HepG2 (cell line): ENCODE results near the gene EARS2. TPM values are rescaled to one million over a fixed set of nuclear protein-coding genes. Genes with fewer than 3 reads are reported as not detected.

ENCODE experiments used
- AKAP8 ChIP-seq: sonication (generic); formaldehyde crosslinking; IDR thresholded peaks from 2 replicates; pipeline ENCODE4 v1.5.1; 2020; ENCODE audit warnings: mild to moderate bottlenecking, missing genetic modification reagents
- ASH2L ChIP-seq: fragments of 300-600, 200-600 bp; sonication (generic); IDR thresholded peaks from 2 replicates; pipeline ENCODE4 v1.7.0; 2017; ENCODE audit warnings: low read depth, mild to moderate bottlenecking, moderate library complexity, mixed read lengths, low read length; ENCODE audit not compliant: insufficient read length
- CSRNP1 ChIP-seq: sonication (generic); formaldehyde crosslinking; IDR thresholded peaks from 2 replicates; pipeline ENCODE4 v1.8.1; 2023; ENCODE audit warnings: mild to moderate bottlenecking, missing genetic modification reagents
- DBP ChIP-seq: sonication (generic); formaldehyde crosslinking; IDR thresholded peaks from 2 replicates; pipeline ENCODE4 v1.4.0; 2020; ENCODE audit warnings: missing genetic modification reagents; ENCODE audit errors: not compliant biosample characterization
- DZIP1 ChIP-seq: sonication (generic); formaldehyde crosslinking; IDR thresholded peaks from 2 replicates; pipeline ENCODE4 v1.5.0; 2020; ENCODE audit warnings: mild to moderate bottlenecking, missing genetic modification reagents
- HOXA7 ChIP-seq: sonication (generic); formaldehyde crosslinking; IDR thresholded peaks from 2 replicates; pipeline ENCODE4 v1.8.1; 2022; ENCODE audit warnings: mild to moderate bottlenecking, missing genetic modification reagents, moderate library complexity
- JUND ChIP-seq: sonication (generic); formaldehyde crosslinking; IDR thresholded peaks from 2 replicates; pipeline ENCODE4 v1.8.0; 2022; ENCODE audit warnings: mild to moderate bottlenecking, missing genetic modification reagents
- KDM1A ChIP-seq: IDR thresholded peaks from 2 replicates; pipeline ENCODE4 v1.6.1; 2016; ENCODE audit warnings: missing compliant biosample characterization
- KDM2A ChIP-seq: sonication (generic); formaldehyde crosslinking; IDR thresholded peaks from 2 replicates; pipeline ENCODE4 v1.4.0; 2020; ENCODE audit warnings: low read depth, missing genetic modification reagents, borderline replicate concordance
- KDM5A ChIP-seq: fragments of 200-600 bp; sonication (generic); IDR thresholded peaks from 2 replicates; pipeline ENCODE4 v1.7.0; 2018; ENCODE audit warnings: antibody characterized with exemption, mild to moderate bottlenecking, low read length, borderline replicate concordance
- KLF13 ChIP-seq: sonication (generic); formaldehyde crosslinking; IDR thresholded peaks from 2 replicates; pipeline ENCODE4 v1.4.0; 2020; ENCODE audit warnings: mild to moderate bottlenecking, missing genetic modification reagents
- MAF1 ChIP-seq: sonication (generic); formaldehyde crosslinking; IDR thresholded peaks from 2 replicates; pipeline ENCODE4 v1.5.0; 2020; ENCODE audit warnings: missing genetic modification reagents, borderline replicate concordance
- NCOA2 ChIP-seq: sonication (generic); formaldehyde crosslinking; IDR thresholded peaks from 2 replicates; pipeline ENCODE4 v1.8.0; 2022; ENCODE audit warnings: inconsistent platforms
- NFE2L1 ChIP-seq: sonication (generic); formaldehyde crosslinking; IDR thresholded peaks from 2 replicates; pipeline ENCODE4 v1.4.0; 2020; ENCODE audit warnings: missing genetic modification reagents, mild to moderate bottlenecking, borderline replicate concordance
- NR0B2 ChIP-seq: sonication (generic); formaldehyde crosslinking; IDR thresholded peaks from 2 replicates; pipeline ENCODE4 v1.4.0; 2020; ENCODE audit warnings: mild to moderate bottlenecking, missing genetic modification reagents
- NR2F6 ChIP-seq, 2 experiments: IDR thresholded peaks; 2 replicates each; pipeline ENCODE4 v1.6.1; 2016; ENCODE audit warnings: antibody characterized with exemption in 1 of 2, mild to moderate bottlenecking in 1 of 2
- TBP ChIP-seq: sonication (generic); formaldehyde crosslinking; IDR thresholded peaks from 2 replicates; pipeline ENCODE4 v1.5.0; 2020; ENCODE audit warnings: missing genetic modification reagents
- TEAD2 ChIP-seq: sonication (generic); formaldehyde crosslinking; IDR thresholded peaks from 2 replicates; pipeline ENCODE4 v1.9.0; 2021; ENCODE audit warnings: missing genetic modification reagents
- WIZ ChIP-seq: sonication (generic); formaldehyde crosslinking; IDR thresholded peaks from 2 replicates; pipeline ENCODE4 v1.5.1; 2020; ENCODE audit warnings: mild to moderate bottlenecking, missing genetic modification reagents
- XBP1 ChIP-seq: sonication (generic); formaldehyde crosslinking; IDR thresholded peaks from 2 replicates; pipeline ENCODE4 v1.5.0; 2020; ENCODE audit warnings: missing genetic modification reagents
- ZNF251 ChIP-seq: sonication (generic); formaldehyde crosslinking; IDR thresholded peaks from 2 replicates; pipeline ENCODE4 v1.9.0; 2021; ENCODE audit warnings: mild to moderate bottlenecking, missing genetic modification reagents
- ZNF468 ChIP-seq: sonication (generic); formaldehyde crosslinking; IDR thresholded peaks from 2 replicates; pipeline ENCODE4 v1.8.0; 2022; ENCODE audit warnings: mild to moderate bottlenecking, moderate library complexity, missing genetic modification reagents
- ZNF530 ChIP-seq: sonication (generic); formaldehyde crosslinking; IDR thresholded peaks from 2 replicates; pipeline ENCODE4 v1.5.0; 2020; ENCODE audit warnings: low read depth, mild to moderate bottlenecking, missing genetic modification reagents
- ZNF7 ChIP-seq: IDR thresholded peaks from 2 replicates; pipeline ENCODE4 v1.6.1; 2016; ENCODE audit warnings: missing biosample characterization, missing genetic modification reagents
- ZNF879 ChIP-seq: sonication (generic); formaldehyde crosslinking; IDR thresholded peaks from 2 replicates; pipeline ENCODE4 v1.8.1; 2023; ENCODE audit warnings: missing genetic modification reagents
- polyA plus RNA-seq, 8 experiments: library from polyadenylated mRNA; depleted of rRNA in 3 of 8; stranded (reverse) in 7 of 8; unstranded in 1 of 8; fragments of >200 nt; fragmentation: Illumina TruSeq in 4 of 8; extraction: Trizol in 4 of 8; gene quantifications; 2 replicates each; pipeline versions ENCODE4 v1.2.1 to v1.2.3, GENCODE V29; 2011 to 2016; ENCODE audit warnings: low read depth in 4 of 8, missing spikeins in 1 of 8, mixed read lengths in 1 of 8; ENCODE audit not compliant: insufficient read depth in 1 of 8
- total RNA-seq, 5 experiments: library from RNA; depleted of rRNA; stranded (reverse); fragments of >200 nt; fragmentation: Illumina TruSeq; extraction: Trizol; gene quantifications; 2 replicates each; pipeline ENCODE4 v1.2.3, GENCODE V29; 2016; ENCODE audit warnings: low read depth in 1 of 5

Gene EARS2
- total and polyA plus RNA-seq, 2 of the 13 experiments (the other 11 are each of a cell fraction or from before 2014, with no cell fraction given): 49.4 to 80.4 TPM

GRCh38 chr16:23557779-23558702 is 891 bp upstream of the EARS2 start (continued):
- TF ChIP-seq CSRNP1 (0 out of 2 replicates have a peak, but pooled peaks have one; percentile 34), HOXA7 (no peak), AKAP8 (CRISPR knock-in tag) (no peak; the same call in none of the 2 replicates), KDM2A (no peak), XBP1 (CRISPR knock-in tag) (no peak), NR2F6 (IDR thresholded peaks at IDR 0.05) (no peak), NR2F6 (CRISPR knock-in tag; IDR thresholded peaks at IDR 0.05) (no peak), WIZ (CRISPR knock-in tag) (no peak), JUND (no peak), KDM1A (CRISPR knock-in tag) (no peak), NFE2L1 (CRISPR knock-in tag) (no peak), ZNF251 (no peak), DBP (CRISPR knock-in tag) (no peak), NCOA2 (CRISPR knock-in tag) (no peak), MAF1 (no peak), ZNF530 (CRISPR knock-in tag) (no peak), DZIP1 (CRISPR knock-in tag) (peak; percentile 37; the same call in 1 of the 2 replicates), ASH2L (peak; percentile 57), KDM5A (peak; percentile 89), KLF13 (CRISPR knock-in tag) (no peak), NR0B2 (CRISPR knock-in tag) (peak; percentile 75; the same call in 1 of the 2 replicates), ZNF7 (no peak), ZNF879 (CRISPR knock-in tag) (no peak), TBP (no peak), TEAD2 (CRISPR knock-in tag) (peak; percentile 22; the same call in 1 of the 2 replicates), ZNF468 (CRISPR knock-in tag) (no peak)
